Upper lobe of left lung (tissue), 4 donors: ENCODE data around the gene RASGRF1.

Source experiments
- POLR2A ChIP-seq, 4 donors: fragments of 450-650 bp; IDR thresholded peaks; one replicate each; pipeline ENCODE4 v1.5.1; 2016 to 2017; ENCODE audit warnings: antibody characterized with exemption in 4 of 4, mild to moderate bottlenecking in 2 of 4
- POLR2AphosphoS5 ChIP-seq, 2 donors: sonication (generic); formaldehyde crosslinking; IDR thresholded peaks; one replicate each; pipeline ENCODE4 v1.5.1; 2017; ENCODE audit warnings: antibody characterized with exemption in 2 of 2
- TF ChIP-seq, protein P1 (sequence below), 6 experiments: fragments of 450-650 bp in 4 of 6; fragments of 200-600 bp in 2 of 6; sonication (generic) in 2 of 6; IDR thresholded peaks; one replicate each; pipeline ENCODE4 v1.5.1; 2016 to 2019; ENCODE audit warnings: antibody characterized with exemption in 6 of 6

DNA sequence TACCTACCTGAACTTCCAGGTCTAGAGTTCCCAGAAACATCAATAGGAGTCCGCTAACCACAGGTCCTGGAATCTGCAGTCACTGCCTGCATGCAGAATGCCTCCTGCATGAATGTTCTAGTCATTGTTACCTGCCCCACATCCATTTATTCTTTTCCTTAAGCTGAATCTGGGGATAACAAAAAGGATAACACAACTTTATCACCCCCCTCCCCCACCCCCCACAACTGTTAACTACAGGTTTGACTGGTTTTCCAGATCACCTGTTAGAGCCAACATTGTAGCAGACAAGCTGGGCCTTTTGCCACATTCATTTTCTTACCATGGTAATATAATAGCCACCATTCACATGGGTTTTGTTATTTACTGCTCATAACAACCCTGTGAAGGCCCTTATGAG, 141.1 kb downstream of the RASGRF1 start:
- TF ChIP-seq POLR2AphosphoS5 (IDR thresholded peaks at IDR 0.05) (no peak), POLR2A (IDR thresholded peaks at IDR 0.05) (no peak)
- TF ChIP-seq, protein P1, sequence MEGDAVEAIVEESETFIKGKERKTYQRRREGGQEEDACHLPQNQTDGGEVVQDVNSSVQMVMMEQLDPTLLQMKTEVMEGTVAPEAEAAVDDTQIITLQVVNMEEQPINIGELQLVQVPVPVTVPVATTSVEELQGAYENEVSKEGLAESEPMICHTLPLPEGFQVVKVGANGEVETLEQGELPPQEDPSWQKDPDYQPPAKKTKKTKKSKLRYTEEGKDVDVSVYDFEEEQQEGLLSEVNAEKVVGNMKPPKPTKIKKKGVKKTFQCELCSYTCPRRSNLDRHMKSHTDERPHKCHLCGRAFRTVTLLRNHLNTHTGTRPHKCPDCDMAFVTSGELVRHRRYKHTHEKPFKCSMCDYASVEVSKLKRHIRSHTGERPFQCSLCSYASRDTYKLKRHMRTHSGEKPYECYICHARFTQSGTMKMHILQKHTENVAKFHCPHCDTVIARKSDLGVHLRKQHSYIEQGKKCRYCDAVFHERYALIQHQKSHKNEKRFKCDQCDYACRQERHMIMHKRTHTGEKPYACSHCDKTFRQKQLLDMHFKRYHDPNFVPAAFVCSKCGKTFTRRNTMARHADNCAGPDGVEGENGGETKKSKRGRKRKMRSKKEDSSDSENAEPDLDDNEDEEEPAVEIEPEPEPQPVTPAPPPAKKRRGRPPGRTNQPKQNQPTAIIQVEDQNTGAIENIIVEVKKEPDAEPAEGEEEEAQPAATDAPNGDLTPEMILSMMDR (IDR thresholded peaks at IDR 0.05): no peak
